ENCODE measurements around the gene PTPRT. TPM values are rescaled to one million over a fixed set of nuclear protein-coding genes. Genes with fewer than 3 reads are reported as not detected.

The PTPRT gene
- total RNA-seq, 1 donor from 2014 or later, result not detected

DNA sequence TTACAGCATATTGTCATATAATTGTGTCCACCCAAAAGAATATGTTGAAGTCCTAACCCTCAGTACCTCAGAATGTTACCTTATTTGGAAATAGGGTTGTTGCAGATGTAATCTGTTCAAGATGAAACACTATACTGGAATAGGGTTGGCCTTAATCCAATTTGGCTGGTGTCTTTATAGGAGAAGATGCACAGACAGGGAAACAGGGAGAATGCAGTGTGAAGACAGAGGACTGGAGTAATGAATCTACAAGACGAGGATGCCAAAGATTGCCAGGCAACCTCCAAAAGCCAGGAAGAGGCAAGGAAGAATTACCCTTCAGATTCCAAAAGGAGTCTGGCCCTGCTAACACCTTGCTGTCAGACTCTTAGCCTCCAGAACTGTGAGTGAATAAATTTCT, 482.9 kb downstream of the PTPRT start:
- Histone ChIP-seq H3K27ac (no peak overlapping the region), H3K9me3 (no peaks in the 10 kb centered on the region), H3K36me3 (no peaks in the 10 kb centered on the region), H3K4me1 (no peaks in the 10 kb centered on the region), H3K4me3 (no peak overlapping the region), H3K27me3 (no peaks in the 10 kb centered on the region)
- no peak for DNase-seq (ENCODE audit: extremely low spot score in 2 of 2)
- intact Hi-C loops (cut with DNase I), result no loop called here
- no peak for TF ChIP-seq POLR2AphosphoS5 (IDR thresholded peaks at IDR 0.05; ENCODE audit: insufficient read depth in 1 of 2, low read depth in 1 of 2)

DNA sequence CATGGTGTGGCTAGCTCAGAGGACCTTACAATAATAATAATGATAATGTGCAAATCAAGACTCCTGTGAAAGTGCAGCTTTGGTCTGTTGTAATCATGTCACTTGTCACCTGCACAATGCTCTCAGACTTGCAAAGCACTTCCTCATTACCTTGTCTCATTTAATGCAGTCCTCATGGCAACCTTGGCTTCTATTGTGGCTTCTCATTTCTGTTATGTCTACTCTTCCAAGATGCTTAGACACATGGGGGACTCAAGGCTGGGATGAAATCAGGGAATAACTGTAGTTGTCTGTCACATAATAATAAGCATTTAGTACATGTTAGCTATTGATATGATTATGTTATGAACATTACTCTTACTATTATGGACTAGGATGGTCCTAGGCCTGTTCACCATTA, 484.2 kb downstream of the PTPRT start:
- Histone ChIP-seq H3K36me3 (no peaks in the 10 kb centered on the region), H3K9me3 (no peaks in the 10 kb centered on the region), H3K27me3 (no peaks in the 10 kb centered on the region), H3K4me3 (no peak overlapping the region), H3K27ac (no peak overlapping the region), H3K4me1 (no peaks in the 10 kb centered on the region)
- DNase-seq (ENCODE audit: extremely low spot score in 2 of 2), result no peak
- TF ChIP-seq POLR2A (IDR thresholded peaks at IDR 0.05) (no peak), POLR2AphosphoS5 (IDR thresholded peaks at IDR 0.05; ENCODE audit: insufficient read depth in 1 of 2, low read depth in 1 of 2) (no peak)
- TF ChIP-seq, protein P1, sequence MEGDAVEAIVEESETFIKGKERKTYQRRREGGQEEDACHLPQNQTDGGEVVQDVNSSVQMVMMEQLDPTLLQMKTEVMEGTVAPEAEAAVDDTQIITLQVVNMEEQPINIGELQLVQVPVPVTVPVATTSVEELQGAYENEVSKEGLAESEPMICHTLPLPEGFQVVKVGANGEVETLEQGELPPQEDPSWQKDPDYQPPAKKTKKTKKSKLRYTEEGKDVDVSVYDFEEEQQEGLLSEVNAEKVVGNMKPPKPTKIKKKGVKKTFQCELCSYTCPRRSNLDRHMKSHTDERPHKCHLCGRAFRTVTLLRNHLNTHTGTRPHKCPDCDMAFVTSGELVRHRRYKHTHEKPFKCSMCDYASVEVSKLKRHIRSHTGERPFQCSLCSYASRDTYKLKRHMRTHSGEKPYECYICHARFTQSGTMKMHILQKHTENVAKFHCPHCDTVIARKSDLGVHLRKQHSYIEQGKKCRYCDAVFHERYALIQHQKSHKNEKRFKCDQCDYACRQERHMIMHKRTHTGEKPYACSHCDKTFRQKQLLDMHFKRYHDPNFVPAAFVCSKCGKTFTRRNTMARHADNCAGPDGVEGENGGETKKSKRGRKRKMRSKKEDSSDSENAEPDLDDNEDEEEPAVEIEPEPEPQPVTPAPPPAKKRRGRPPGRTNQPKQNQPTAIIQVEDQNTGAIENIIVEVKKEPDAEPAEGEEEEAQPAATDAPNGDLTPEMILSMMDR (IDR thresholded peaks at IDR 0.05), result no peak
- intact Hi-C loops (cut with DNase I), result no loop called here

DNA sequence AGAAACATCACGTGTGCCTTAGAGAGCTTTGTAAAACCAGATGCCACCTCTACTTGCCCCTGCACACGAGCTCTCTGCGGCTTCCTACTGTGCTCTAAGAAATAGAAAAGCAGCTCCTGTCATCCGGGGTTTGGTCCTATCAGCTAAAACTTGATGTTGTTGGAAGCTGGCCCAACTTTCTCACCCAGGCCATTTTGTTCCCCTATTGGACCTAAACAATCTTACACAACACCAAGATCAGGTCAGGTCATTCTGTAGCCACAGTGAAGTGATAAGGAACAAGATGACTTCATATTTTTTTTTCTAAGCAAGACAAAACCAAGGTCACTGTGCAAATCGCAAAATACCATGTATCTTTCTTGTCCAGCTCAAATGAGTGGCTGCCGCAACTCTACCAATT, 486.0 kb downstream of the PTPRT start:
- intact Hi-C loops (cut with DNase I), result no loop called here
- TF ChIP-seq POLR2A (IDR thresholded peaks at IDR 0.05) (no peak), POLR2AphosphoS5 (IDR thresholded peaks at IDR 0.05; ENCODE audit: insufficient read depth in 1 of 2, low read depth in 1 of 2) (no peak)
- TF ChIP-seq, protein P1 (IDR thresholded peaks at IDR 0.05), result no peak
- no peak overlapping the region for H3K4me3 ChIP-seq
- DNase-seq (ENCODE audit: extremely low spot score in 2 of 2), result no peak
- no peaks in the 10 kb centered on the region for H3K4me1 ChIP-seq
- H3K27ac ChIP-seq, result no peak overlapping the region
- H3K36me3 ChIP-seq, result no peaks in the 10 kb centered on the region
- H3K27me3 ChIP-seq, result no peaks in the 10 kb centered on the region
- H3K9me3 ChIP-seq, result no peaks in the 10 kb centered on the region

DNA sequence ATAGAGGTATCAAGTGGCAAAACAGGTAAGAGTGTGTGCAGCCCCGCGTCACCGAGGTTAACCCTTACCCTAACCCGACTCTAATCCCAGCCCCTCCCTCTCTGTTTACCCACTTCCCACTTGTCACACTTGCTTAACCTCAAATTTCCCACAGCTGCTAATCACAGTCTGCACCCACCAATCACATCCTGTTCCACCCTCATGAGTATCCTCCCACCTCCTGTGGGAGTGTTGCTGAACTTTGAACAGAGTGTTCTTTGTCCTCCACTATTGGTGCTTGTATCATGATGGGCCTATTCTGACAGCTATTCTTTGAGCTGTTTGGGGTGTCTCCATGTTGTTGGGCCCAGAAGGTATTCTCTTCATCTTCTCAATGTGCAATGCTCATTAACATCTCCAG, 487.8 kb downstream of the PTPRT start:
- Histone ChIP-seq H3K27me3 (no peaks in the 10 kb centered on the region), H3K36me3 (no peaks in the 10 kb centered on the region), H3K27ac (no peak overlapping the region), H3K9me3 (no peaks in the 10 kb centered on the region), H3K4me3 (no peak overlapping the region), H3K4me1 (no peaks in the 10 kb centered on the region)
- DNase-seq (ENCODE audit: extremely low spot score in 2 of 2), result no peak
- no peak for TF ChIP-seq POLR2AphosphoS5 (IDR thresholded peaks at IDR 0.05; ENCODE audit: insufficient read depth in 1 of 2, low read depth in 1 of 2)
- TF ChIP-seq POLR2A (IDR thresholded peaks at IDR 0.05), result no peak
- TF ChIP-seq, protein P1 (IDR thresholded peaks at IDR 0.05), result no peak
- intact Hi-C loops (cut with DNase I), result no loop called here

DNA sequence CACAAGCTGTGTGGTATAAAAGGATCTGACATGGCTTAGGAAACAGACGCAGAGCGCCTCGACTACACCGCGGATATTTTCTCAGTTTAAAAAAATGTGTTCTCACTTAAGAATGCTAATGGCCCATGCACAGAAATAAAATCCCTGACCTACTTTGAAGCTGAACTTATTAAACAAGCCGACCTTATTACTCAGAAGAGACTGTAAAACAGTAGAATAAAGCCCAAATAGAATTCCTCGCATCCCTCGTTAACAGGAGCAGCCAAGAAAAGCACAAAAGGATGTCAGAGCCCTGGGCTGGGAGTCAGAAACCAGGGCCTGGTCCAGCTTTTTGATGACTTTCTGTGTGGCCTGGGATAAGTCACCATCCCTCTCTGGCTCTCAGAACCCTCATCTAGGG, 489.3 kb downstream of the PTPRT start:
- TF ChIP-seq POLR2AphosphoS5 (IDR thresholded peaks at IDR 0.05; ENCODE audit: insufficient read depth in 1 of 2, low read depth in 1 of 2), result no peak
- TF ChIP-seq POLR2A (IDR thresholded peaks at IDR 0.05), result no peak
- TF ChIP-seq, protein P1 (IDR thresholded peaks at IDR 0.05), result no peak
- DNase-seq (ENCODE audit: extremely low spot score in 2 of 2), result no peak
- intact Hi-C loops (cut with DNase I), result no loop called here
- no peaks in the 10 kb centered on the region for H3K4me1 ChIP-seq
- H3K4me3 ChIP-seq, result no peak overlapping the region
- no peaks in the 10 kb centered on the region for H3K27me3 ChIP-seq
- no peak overlapping the region for H3K27ac ChIP-seq
- H3K9me3 ChIP-seq, result no peaks in the 10 kb centered on the region
- no peaks in the 10 kb centered on the region for H3K36me3 ChIP-seq

DNA sequence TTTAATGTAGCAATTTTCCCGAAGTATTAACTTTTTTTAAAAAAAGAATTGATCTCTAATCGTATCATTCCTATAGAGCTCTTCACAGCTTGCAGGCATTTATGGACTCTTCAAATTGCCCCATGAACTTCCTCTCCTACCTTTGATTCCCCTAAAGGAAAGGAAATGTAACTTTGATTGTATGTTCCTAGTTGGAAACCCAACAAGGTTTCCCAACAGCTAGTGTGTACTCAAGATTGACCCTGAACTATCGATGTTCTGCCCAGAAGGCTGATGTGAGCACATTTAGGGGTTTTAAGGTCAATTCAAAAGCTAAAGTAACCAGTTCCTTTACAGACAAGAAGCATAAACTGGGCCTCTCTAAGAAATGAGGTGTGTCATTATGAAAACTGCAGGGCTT, 491.7 kb downstream of the PTPRT start:
- TF ChIP-seq POLR2A (IDR thresholded peaks at IDR 0.05), result no peak
- TF ChIP-seq, protein P1 (IDR thresholded peaks at IDR 0.05), result no peak
- no peaks in the 10 kb centered on the region for H3K36me3 ChIP-seq
- no peak overlapping the region for H3K4me3 ChIP-seq
- H3K4me1 ChIP-seq, result no peaks in the 10 kb centered on the region
- H3K27me3 ChIP-seq, result no peaks in the 10 kb centered on the region
- no peak overlapping the region for H3K27ac ChIP-seq
- intact Hi-C loops (cut with DNase I), result no loop called here
- no peaks in the 10 kb centered on the region for H3K9me3 ChIP-seq
- no peak for DNase-seq (ENCODE audit: extremely low spot score in 2 of 2)
